Esophagus squamous epithelium (tissue), 4 donors: Measurements from ENCODE around the gene OR2M5.

Experiments used
- POLR2A ChIP-seq, 4 donors: fragments of 450-650 bp; IDR thresholded peaks; one replicate each; pipeline ENCODE4 v1.6.1; 2017; ENCODE audit warnings: antibody characterized with exemption in 4 of 4, mild to moderate bottlenecking in 4 of 4, moderate library complexity in 3 of 4
- TF ChIP-seq, protein P1 (sequence below), 6 experiments: fragments of 450-650 bp in 4 of 6; fragments of 200-600 bp in 2 of 6; sonication (generic) in 2 of 6; IDR thresholded peaks; one replicate each; pipeline ENCODE4 v1.5.1; 2016 to 2019; ENCODE audit warnings: antibody characterized with exemption in 6 of 6, mild to moderate bottlenecking in 4 of 6, moderate library complexity in 4 of 6

DNA sequence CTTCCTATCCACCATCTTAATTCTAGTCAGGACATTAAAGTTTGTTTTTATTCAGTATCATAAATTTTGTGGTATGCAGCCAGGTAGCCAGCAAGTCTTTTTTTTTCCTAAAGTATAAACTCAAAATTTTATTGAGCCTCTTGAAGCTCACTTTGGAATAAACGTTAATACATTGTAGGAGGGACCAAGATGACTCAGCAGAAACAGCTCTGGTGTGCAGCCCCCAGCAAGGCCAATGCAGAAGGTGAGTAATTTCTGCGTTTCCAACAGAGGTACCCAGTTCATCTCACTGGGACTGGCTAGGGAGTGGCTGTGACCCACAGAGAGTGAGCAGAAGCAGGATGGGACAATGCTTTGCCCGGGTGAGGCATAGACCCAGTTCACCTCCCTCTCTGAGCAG, 42.4 kb downstream of the OR2M5 start:
- TF ChIP-seq POLR2A (IDR thresholded peaks at IDR 0.05) = no peak
- TF ChIP-seq, protein P1, sequence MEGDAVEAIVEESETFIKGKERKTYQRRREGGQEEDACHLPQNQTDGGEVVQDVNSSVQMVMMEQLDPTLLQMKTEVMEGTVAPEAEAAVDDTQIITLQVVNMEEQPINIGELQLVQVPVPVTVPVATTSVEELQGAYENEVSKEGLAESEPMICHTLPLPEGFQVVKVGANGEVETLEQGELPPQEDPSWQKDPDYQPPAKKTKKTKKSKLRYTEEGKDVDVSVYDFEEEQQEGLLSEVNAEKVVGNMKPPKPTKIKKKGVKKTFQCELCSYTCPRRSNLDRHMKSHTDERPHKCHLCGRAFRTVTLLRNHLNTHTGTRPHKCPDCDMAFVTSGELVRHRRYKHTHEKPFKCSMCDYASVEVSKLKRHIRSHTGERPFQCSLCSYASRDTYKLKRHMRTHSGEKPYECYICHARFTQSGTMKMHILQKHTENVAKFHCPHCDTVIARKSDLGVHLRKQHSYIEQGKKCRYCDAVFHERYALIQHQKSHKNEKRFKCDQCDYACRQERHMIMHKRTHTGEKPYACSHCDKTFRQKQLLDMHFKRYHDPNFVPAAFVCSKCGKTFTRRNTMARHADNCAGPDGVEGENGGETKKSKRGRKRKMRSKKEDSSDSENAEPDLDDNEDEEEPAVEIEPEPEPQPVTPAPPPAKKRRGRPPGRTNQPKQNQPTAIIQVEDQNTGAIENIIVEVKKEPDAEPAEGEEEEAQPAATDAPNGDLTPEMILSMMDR (IDR thresholded peaks at IDR 0.05) = no peak
